ENCODE results near the gene PYCARD. TPM values are rescaled to one million over a fixed set of nuclear protein-coding genes. Genes with fewer than 3 reads are reported as not detected.
"Not testable (repeated sequence)": the region's sequence is repeated elsewhere in the genome, so short reads cannot be mapped to it uniquely, and the experiment has no call there.

Gene PYCARD
- total RNA-seq, 2 experiments from 2014 or later = 55.4 to 99.1 TPM

- no peak for ATAC-seq
- CTCF ChIA-PET = interaction anchor here (0.7 to 2.6 kb wide), 3 partner anchors 27 to 260 kb away, joined by 3 to 14 read pairs (median 3); partner anchors contain the start of gene ZNF843
- H3K9me3 Mint-ChIP-seq (ENCODE audit: low read depth) = no peaks in the 10 kb centered on the region
- H3K36me3 Mint-ChIP-seq = peaks cover 65% of the 10 kb centered on the region
- H3K4me1 Mint-ChIP-seq = peaks cover 69% of the 10 kb centered on the region
- H3K27ac Mint-ChIP-seq = peak overlapping the region; percentile 96
- no peak for DNase-seq
- peak overlapping the region; percentile 91 for H3K4me3 Mint-ChIP-seq
- H3K27me3 Mint-ChIP-seq = peaks cover 2% of the 10 kb centered on the region
Observed at GRCh38 chr16:31182391-31182790, 20.2 kb downstream of the PYCARD start.

- DNase-seq (peak; percentile 63), ATAC-seq (peak; percentile 1)
- Mint-ChIP-seq H3K27me3 (peaks cover 2% of the 10 kb centered on the region), H3K4me3 (peak overlapping the region; percentile 91), H3K36me3 (peaks cover 54% of the 10 kb centered on the region), H3K4me1 (peaks cover 68% of the 10 kb centered on the region), H3K27ac (peak overlapping the region; percentile 96), H3K9me3 (ENCODE audit: low read depth) (no peaks in the 10 kb centered on the region)
- CTCF ChIA-PET = interaction anchor here (0.6 to 2.1 kb wide), 4 partner anchors 39 to 692 kb away, joined by 3 to 7 read pairs (median 3); partner anchors contain the start of gene ZNF267
Observed at GRCh38 chr16:31181102-31181830, 21.3 kb downstream of the PYCARD start.

- ATAC-seq = peak; percentile 60
- H3K9me3 Mint-ChIP-seq (ENCODE audit: low read depth) = no peaks in the 10 kb centered on the region
- peaks cover 55% of the 10 kb centered on the region for H3K4me1 Mint-ChIP-seq
- CTCF ChIA-PET = interaction anchor here (0.8 to 2.1 kb wide), 7 partner anchors 18 to 694 kb away, joined by 3 to 8 read pairs (median 4); partner anchors contain the start of gene ZNF267
- DNase-seq = peak; percentile 91
- H3K27ac Mint-ChIP-seq = peak within 1 kb of the TSS; percentile 96
- peak within 1 kb of the TSS; percentile 91 for H3K4me3 Mint-ChIP-seq
- H3K36me3 Mint-ChIP-seq = peaks cover 40% of the 10 kb centered on the region
- peaks cover 2% of the 10 kb centered on the region for H3K27me3 Mint-ChIP-seq
Observed at GRCh38 chr16:31179747-31180459, 22.7 kb downstream of the PYCARD start, which contains the start of gene FUS. Gene FUS (plus strand): TSS chr16:31180139. CDS start chr16:31180215, 76 bp downstream.

- CTCF ChIA-PET = interaction anchor here (0.7 to 2.1 kb wide), 4 partner anchors 22 to 281 kb away, joined by 3 to 8 read pairs (median 6); no protein-coding TSS in a partner anchor
- H3K9me3 Mint-ChIP-seq (ENCODE audit: low read depth) = no peaks in the 10 kb centered on the region
- peaks cover 5% of the 10 kb centered on the region for H3K27me3 Mint-ChIP-seq
- ATAC-seq (no peak), DNase-seq (no peak)
- H3K36me3 Mint-ChIP-seq = peaks cover 36% of the 10 kb centered on the region
- H3K4me3 Mint-ChIP-seq = peak overlapping the region; percentile 91
- H3K4me1 Mint-ChIP-seq = peaks cover 51% of the 10 kb centered on the region
- H3K27ac Mint-ChIP-seq = peak overlapping the region; percentile 96
Observed at GRCh38 chr16:31179219-31179746, 23.3 kb downstream of the PYCARD start.

GRCh38 chr16:31177136-31177535 lies 25.4 kb downstream of the PYCARD start:
- peak overlapping the region; percentile 46 for H3K4me3 Mint-ChIP-seq
- peak overlapping the region; percentile 77 for H3K27ac Mint-ChIP-seq
- DNase-seq (peak; percentile 77), ATAC-seq (peak; percentile 5)
- CTCF ChIA-PET = interaction anchor here (0.8 to 2.3 kb wide), 7 partner anchors 14 to 279 kb away, joined by 3 to 19 read pairs (median 3); partner anchors contain the start of gene KAT8
- peaks cover 30% of the 10 kb centered on the region for H3K4me1 Mint-ChIP-seq
- H3K9me3 Mint-ChIP-seq (ENCODE audit: low read depth) = no peaks in the 10 kb centered on the region
- H3K27me3 Mint-ChIP-seq = peaks cover 5% of the 10 kb centered on the region
- H3K36me3 Mint-ChIP-seq = peaks cover 15% of the 10 kb centered on the region

GRCh38 chr16:31170048-31170447 lies 32.5 kb downstream of the PYCARD start:
- H3K27ac Mint-ChIP-seq; H3K4me3 Mint-ChIP-seq; ATAC-seq; CTCF ChIA-PET; H3K4me1 Mint-ChIP-seq; H3K9me3 Mint-ChIP-seq (ENCODE audit: low read depth); H3K27me3 Mint-ChIP-seq; H3K36me3 Mint-ChIP-seq; DNase-seq: not testable (repeated sequence)

GRCh38 chr16:31168848-31169247 lies 33.7 kb downstream of the PYCARD start:
- Mint-ChIP-seq H3K36me3 (no peaks in the 10 kb centered on the region), H3K9me3 (ENCODE audit: low read depth) (no peaks in the 10 kb centered on the region), H3K4me3 (no peak overlapping the region), H3K27me3 (no peaks in the 10 kb centered on the region), H3K27ac (no peak overlapping the region), H3K4me1 (peaks cover 2% of the 10 kb centered on the region)
- CTCF ChIA-PET = no interaction called here
- ATAC-seq (no peak), DNase-seq (no peak)

- Mint-ChIP-seq H3K9me3 (ENCODE audit: low read depth) (no peaks in the 10 kb centered on the region), H3K36me3 (no peaks in the 10 kb centered on the region), H3K27ac (no peak overlapping the region), H3K4me3 (no peak overlapping the region), H3K4me1 (peaks cover 2% of the 10 kb centered on the region), H3K27me3 (no peaks in the 10 kb centered on the region)
- DNase-seq = no peak
- no peak for ATAC-seq
- CTCF ChIA-PET = interaction anchor here (0.9 kb wide), 1 partner anchor 43 kb away, joined by 3 read pairs; no protein-coding TSS in a partner anchor
Observed at GRCh38 chr16:31167315-31167714, 35.2 kb downstream of the PYCARD start.

- H3K4me1 Mint-ChIP-seq = peaks cover 9% of the 10 kb centered on the region
- H3K27me3 Mint-ChIP-seq = peaks cover 10% of the 10 kb centered on the region
- peak overlapping the region; percentile 36 for H3K4me3 Mint-ChIP-seq
- H3K9me3 Mint-ChIP-seq (ENCODE audit: low read depth) = no peaks in the 10 kb centered on the region
- ATAC-seq (peak; percentile 33), DNase-seq (no peak)
- no peaks in the 10 kb centered on the region for H3K36me3 Mint-ChIP-seq
- no peak overlapping the region for H3K27ac Mint-ChIP-seq
- CTCF ChIA-PET = interaction anchor here (1.1 to 4.9 kb wide), 5 partner anchors 15 to 312 kb away, joined by 3 to 27 read pairs (median 3); no protein-coding TSS in a partner anchor
Observed at GRCh38 chr16:31157136-31157535, 45.4 kb downstream of the PYCARD start.

Other genes with a start within 250 kb of the PYCARD start
- gene SETD1A, start 245.0 kb downstream of the PYCARD start, total RNA-seq = 10 to 100 TPM; 23.9 to 26.4 TPM
- 1 to 10 TPM; 6.6 to 9.7 TPM for gene HSD3B7, start 217.6 kb downstream of the PYCARD start, total RNA-seq
- 1 to 10 TPM; 3.5 to 3.6 TPM for gene STX1B, start 192.1 kb downstream of the PYCARD start, total RNA-seq
- gene STX4, start 169.2 kb downstream of the PYCARD start, total RNA-seq = 10 to 100 TPM; 60.0 to 75.6 TPM
- gene ZNF668, start 128.5 kb downstream of the PYCARD start, total RNA-seq = 10 to 100 TPM; 18.0 to 20.5 TPM
- 10 to 100 TPM; 31.8 to 37.7 TPM for gene ZNF646, start 128.3 kb downstream of the PYCARD start, total RNA-seq
- 1 to 10 TPM; 5.3 to 6.6 TPM for gene PRSS53, start 113.8 kb downstream of the PYCARD start, total RNA-seq
- gene VKORC1, start 108.0 kb downstream of the PYCARD start, total RNA-seq = 10 to 100 TPM; 66.3 to 68.9 TPM
- 10 to 100 TPM; 34.7 to 35.4 TPM for gene BCKDK, start 94.4 kb downstream of the PYCARD start, total RNA-seq
- 10 to 100 TPM; 54.8 to 56.1 TPM for gene KAT8, start 85.1 kb downstream of the PYCARD start, total RNA-seq
- not detected for gene PRSS8, start 67.0 kb downstream of the PYCARD start, total RNA-seq
- under 1 TPM; 0.59 to 0.96 TPM for gene PRSS36, start 52.7 kb downstream of the PYCARD start, total RNA-seq
- 100 to 1,000 TPM; 514 to 619 TPM for gene FUS, start 22.6 kb downstream of the PYCARD start, total RNA-seq
- not detected for gene TRIM72, start 11.4 kb upstream of the PYCARD start, total RNA-seq
- gene PYDC1, start 14.4 kb upstream of the PYCARD start, total RNA-seq = not detected
- 10 to 100 TPM in 1 of 2 experiments, 1 to 10 TPM in 1; 8.0 to 24.1 TPM for gene ITGAM, start 57.2 kb upstream of the PYCARD start, total RNA-seq
- 10 to 100 TPM; 56.8 to 62.0 TPM for gene ITGAX, start 152.4 kb upstream of the PYCARD start, total RNA-seq
- gene ITGAD, start 190.6 kb upstream of the PYCARD start, total RNA-seq = under 1 TPM; 0.09 to 0.23 TPM
- not detected for gene COX6A2, start 225.6 kb upstream of the PYCARD start, total RNA-seq
- gene ZNF843, start 240.0 kb upstream of the PYCARD start, total RNA-seq = under 1 TPM; 0.16 to 0.29 TPM

All from activated CD8-positive, alpha-beta memory T cell treated with anti-CD3 and anti-CD28 coated beads, Interleukin-2, amount 10 ng/mL, durations not matched to agents 7 days and 5 days (primary cell).